Neuronal stem cell (in vitro differentiated cells): ENCODE data around the gene RTP2.
A peak's percentile ranks its signal among the peaks of the same experiment; 100 is the strongest.

Experiments
- DNase-seq: peaks from one replicate; pipeline ENCODE4 v3.0.0-alpha.2; 2013; ENCODE audit warnings: low spot score
- H2AFZ ChIP-seq: one replicate; pipeline ENCODE4 v1.6.1; 2013; ENCODE audit warnings: mild to moderate bottlenecking, low read length, inconsistent platforms
- H2AK5ac ChIP-seq: 2 replicates; pipeline ENCODE4 v1.6.1; 2013; ENCODE audit warnings: low read depth, mild to moderate bottlenecking, inconsistent platforms, low read length, moderate library complexity, mixed read lengths
- H2BK120ac ChIP-seq: 2 replicates; pipeline ENCODE4 v1.6.1; 2013; ENCODE audit warnings: low read depth, mild to moderate bottlenecking, inconsistent platforms, low read length, moderate library complexity, mixed read lengths
- H2BK12ac ChIP-seq: one replicate; pipeline ENCODE4 v1.6.1; 2013; ENCODE audit warnings: low read length, inconsistent platforms
- H2BK15ac ChIP-seq: 2 replicates; pipeline ENCODE4 v1.6.1; 2013; ENCODE audit warnings: mild to moderate bottlenecking, low read length, inconsistent platforms, mixed read lengths
- H2BK5ac ChIP-seq: one replicate; pipeline ENCODE4 v1.6.1; 2013; ENCODE audit warnings: inconsistent platforms, mild to moderate bottlenecking, low read length, moderate library complexity
- H3K14ac ChIP-seq: one replicate; pipeline ENCODE4 v1.6.1; 2013; ENCODE audit warnings: low read length, inconsistent platforms
- H3K18ac ChIP-seq: 2 replicates; pipeline ENCODE4 v1.6.1; 2013; ENCODE audit warnings: low read length, inconsistent platforms
- H3K23ac ChIP-seq: 2 replicates; pipeline ENCODE4 v1.6.1; 2013; ENCODE audit warnings: low read depth, mild to moderate bottlenecking, mixed read lengths, low read length, inconsistent platforms; ENCODE audit not compliant: poor library complexity
- H3K27ac ChIP-seq: replicated peaks from 3 replicates; pipeline ENCODE4 v1.5.1; 2013; ENCODE audit warnings: low read length, inconsistent platforms
- H3K27me3 ChIP-seq, 3 experiments: 2 replicates each; pipeline ENCODE4 v1.6.1; 2013; ENCODE audit warnings: low read length in 3 of 3, mild to moderate bottlenecking in 2 of 3, inconsistent platforms in 1 of 3, low read depth in 1 of 3, mixed read lengths in 1 of 3, moderate library complexity in 1 of 3; ENCODE audit not compliant: control insufficient read depth in 3 of 3, insufficient read depth in 3 of 3
- H3K36me3 ChIP-seq, 2 donors: replicated peaks in 1 of 2; 2 replicates each; pipeline ENCODE4 v1.6.1; 2013; ENCODE audit warnings: low read length in 2 of 2; ENCODE audit not compliant: control insufficient read depth in 2 of 2, insufficient read depth in 2 of 2
- H3K4ac ChIP-seq: 2 replicates; pipeline ENCODE4 v1.6.1; 2013; ENCODE audit warnings: inconsistent platforms, mild to moderate bottlenecking, low read length, moderate library complexity
- H3K4me1 ChIP-seq, 2 donors: 1 replicate in 1 of 2; 2 replicates in 1 of 2; pipeline ENCODE4 v1.6.1; 2013; ENCODE audit warnings: low read length in 2 of 2, low read depth in 1 of 2; ENCODE audit not compliant: control insufficient read depth in 2 of 2, insufficient read depth in 1 of 2
- H3K4me2 ChIP-seq: one replicate; pipeline ENCODE4 v1.6.1; 2013; ENCODE audit warnings: mild to moderate bottlenecking, low read length, inconsistent platforms; ENCODE audit not compliant: insufficient read depth, poor library complexity, severe bottlenecking
- H3K4me3 ChIP-seq, 2 donors: 2 replicates each; pipeline ENCODE4 v1.5.1; 2013; ENCODE audit warnings: low read length in 2 of 2, mild to moderate bottlenecking in 2 of 2, inconsistent platforms in 1 of 2, moderate library complexity in 1 of 2
- H3K79me1 ChIP-seq: one replicate; pipeline ENCODE4 v1.6.1; 2013; ENCODE audit warnings: low read depth, mild to moderate bottlenecking, inconsistent platforms, low read length, moderate library complexity
- H3K9ac ChIP-seq: one replicate; pipeline ENCODE4 v1.6.1; 2013; ENCODE audit warnings: mild to moderate bottlenecking, low read depth, low read length, inconsistent platforms; ENCODE audit not compliant: poor library complexity
- H3K9me3 ChIP-seq, 2 donors: replicated peaks in 1 of 2; 2 replicates each; pipeline versions ENCODE3 to v1.6.1; 2013; ENCODE audit warnings: low read length in 2 of 2, mild to moderate bottlenecking in 2 of 2, inconsistent platforms in 1 of 2, low read depth in 1 of 2, mixed read lengths in 1 of 2, moderate library complexity in 1 of 2; ENCODE audit not compliant: control insufficient read depth in 2 of 2, insufficient read depth in 1 of 2
- H4K8ac ChIP-seq: one replicate; pipeline ENCODE4 v1.6.1; 2013; ENCODE audit warnings: low read depth, mild to moderate bottlenecking, inconsistent platforms, low read length, moderate library complexity
- H4K91ac ChIP-seq: one replicate; pipeline ENCODE4 v1.6.1; 2013; ENCODE audit warnings: low read length, low read depth, mild to moderate bottlenecking, inconsistent platforms; ENCODE audit not compliant: poor library complexity
- WGBS, 2 donors: extraction: QIAGEN DNeasy Blood & Tissue Kit; methylation state at CpG; one replicate each; pipeline ENCODE4 v1.1.7; 2013; ENCODE audit warnings: missing lambda C conversion rate in 2 of 2, mixed read lengths in 1 of 2; ENCODE audit not compliant: insufficient read length in 2 of 2, insufficient replicate concordance in 1 of 2; ENCODE audit errors: extremely low coverage in 2 of 2; 5-methylcytosine and 5-hydroxymethylcytosine counted together

RTP2 gene

GRCh38 chr3:187739094-187739560 is 36.8 kb upstream of the RTP2 start:
- WGBS, 2 donors = no CpG with 5 or more reads among the region's 22 CpGs
- Histone ChIP-seq H3K9me3 (no peaks in the 10 kb centered on the region), H3K4ac (no peak overlapping the region), H3K14ac (no peak overlapping the region), H2BK5ac (no peak overlapping the region), H3K4me2 (peak overlapping the region; percentile 96), H3K23ac (no peak overlapping the region), H3K4me1 (peaks cover 11 to 14% of the 10 kb centered on the region in 2 donors), H2BK120ac (no peak overlapping the region), H4K8ac (no peak overlapping the region), H2AK5ac (no peak overlapping the region), H3K18ac (peak overlapping the region; percentile 16), H3K9ac (peak overlapping the region; percentile 25), H3K79me1 (no peaks in the 10 kb centered on the region), H4K91ac (no peak overlapping the region), H3K4me3 (peak overlapping the region; percentile 54 to 62), H2BK12ac (no peak overlapping the region), H3K27me3 (peaks cover 0 to 8% (median 0%) of the 10 kb centered on the region in 3 experiments), H3K36me3 (peaks cover 0 to 2% of the 10 kb centered on the region in 2 donors), H2BK15ac (no peak overlapping the region), H3K27ac (no peak overlapping the region), H2AFZ (peak overlapping the region; percentile 81)
- DNase-seq = peak; percentile 49

- Histone ChIP-seq H4K8ac (no peak overlapping the region), H3K9ac (no peak overlapping the region), H3K27ac (peak overlapping the region; percentile 35), H3K4me2 (peak overlapping the region; percentile 96), H3K79me1 (no peaks in the 10 kb centered on the region), H2BK12ac (no peak overlapping the region), H3K4me1 (peaks cover 11 to 14% of the 10 kb centered on the region in 2 donors), H2AK5ac (no peak overlapping the region), H3K9me3 (no peaks in the 10 kb centered on the region), H3K4ac (no peak overlapping the region), H3K4me3 (peak overlapping the region; percentile 54 to 78), H2AFZ (peak overlapping the region; percentile 88), H3K18ac (peak overlapping the region; percentile 88), H2BK5ac (no peak overlapping the region), H2BK15ac (no peak overlapping the region), H4K91ac (no peak overlapping the region), H3K36me3 (peaks cover 3% of the 10 kb centered on the region in 2 donors), H3K23ac (no peak overlapping the region), H2BK120ac (no peak overlapping the region), H3K27me3 (peaks cover 0 to 8% (median 0%) of the 10 kb centered on the region in 3 experiments), H3K14ac (no peak overlapping the region)
- WGBS, 2 donors = no CpG with 5 or more reads among the region's 43 CpGs
- peak; percentile 88 for DNase-seq
Observed at GRCh38 chr3:187738331-187739093, 36.2 kb upstream of the RTP2 start.

GRCh38 chr3:187738071-187738330 is 35.6 kb upstream of the RTP2 start:
- Histone ChIP-seq H2BK12ac (no peak overlapping the region), H3K4me1 (peaks cover 11 to 14% of the 10 kb centered on the region in 2 donors), H3K27me3 (peaks cover 0 to 8% (median 0%) of the 10 kb centered on the region in 3 experiments), H2BK15ac (no peak overlapping the region), H2AFZ (peak overlapping the region; percentile 88), H3K9ac (no peak overlapping the region), H2BK120ac (no peak overlapping the region), H4K91ac (no peak overlapping the region), H3K14ac (no peak overlapping the region), H3K23ac (no peak overlapping the region), H3K9me3 (no peaks in the 10 kb centered on the region), H4K8ac (no peak overlapping the region), H3K18ac (no peak overlapping the region), H3K4ac (no peak overlapping the region), H2BK5ac (no peak overlapping the region), H3K36me3 (peaks cover 6 to 7% of the 10 kb centered on the region in 2 donors), H3K4me3 (peak overlapping the region; percentile 54 to 78), H3K4me2 (peak overlapping the region; percentile 96), H2AK5ac (no peak overlapping the region), H3K27ac (no peak overlapping the region), H3K79me1 (no peaks in the 10 kb centered on the region)
- WGBS, 2 donors = no CpG with 5 or more reads among the region's 7 CpGs
- DNase-seq = no peak

GRCh38 chr3:187737368-187738070 is 35.2 kb upstream of the RTP2 start:
- no peaks in the 10 kb centered on the region for H3K79me1 ChIP-seq
- H3K23ac ChIP-seq = no peak overlapping the region
- no peak overlapping the region for H4K8ac ChIP-seq
- no peak overlapping the region for H2BK12ac ChIP-seq
- peak overlapping the region; percentile 88 for H2AFZ ChIP-seq
- no peak overlapping the region for H2AK5ac ChIP-seq
- H3K4ac ChIP-seq = no peak overlapping the region
- H2BK15ac ChIP-seq = no peak overlapping the region
- peak overlapping the region; percentile 96 for H3K4me2 ChIP-seq
- no peak overlapping the region for H3K9ac ChIP-seq
- H2BK5ac ChIP-seq = no peak overlapping the region
- peaks cover 11 to 14% of the 10 kb centered on the region in 2 donors for H3K4me1 ChIP-seq
- no peaks in the 10 kb centered on the region for H3K9me3 ChIP-seq
- peaks cover 6 to 7% of the 10 kb centered on the region in 2 donors for H3K36me3 ChIP-seq
- WGBS, 2 donors = no CpG with 5 or more reads among the region's 41 CpGs
- no peak for DNase-seq
- H3K14ac ChIP-seq = no peak overlapping the region
- no peak overlapping the region for H2BK120ac ChIP-seq
- no peak overlapping the region for H3K27ac ChIP-seq
- H3K27me3 ChIP-seq = peaks cover 0 to 8% (median 0%) of the 10 kb centered on the region in 3 experiments
- peak overlapping the region; percentile 54 to 78 for H3K4me3 ChIP-seq
- H4K91ac ChIP-seq = no peak overlapping the region
- H3K18ac ChIP-seq = peak overlapping the region; percentile 51
